ENCODE data around the gene MAPK8.

DNA sequence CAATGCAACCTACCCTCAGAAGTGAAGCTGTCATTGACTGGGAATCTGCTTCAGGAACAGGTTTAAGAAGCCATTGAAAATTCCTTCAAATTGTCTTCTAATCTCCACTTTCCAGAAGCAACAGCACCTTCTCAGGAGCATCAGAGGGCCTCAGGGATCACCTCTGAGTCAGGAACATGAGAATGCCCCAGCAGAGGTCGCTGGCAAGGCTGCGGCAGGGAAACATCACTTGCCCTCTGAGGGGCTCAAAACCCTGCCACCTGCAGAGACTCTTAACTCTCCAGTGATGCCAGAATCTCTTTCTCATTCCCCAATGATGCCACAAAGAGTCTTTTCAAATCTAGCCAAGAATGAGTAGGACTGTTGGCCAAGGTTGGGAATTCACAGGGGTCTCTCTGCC lies 5.9 kb upstream of the MAPK8 start:
- TF ChIP-seq, protein P1, sequence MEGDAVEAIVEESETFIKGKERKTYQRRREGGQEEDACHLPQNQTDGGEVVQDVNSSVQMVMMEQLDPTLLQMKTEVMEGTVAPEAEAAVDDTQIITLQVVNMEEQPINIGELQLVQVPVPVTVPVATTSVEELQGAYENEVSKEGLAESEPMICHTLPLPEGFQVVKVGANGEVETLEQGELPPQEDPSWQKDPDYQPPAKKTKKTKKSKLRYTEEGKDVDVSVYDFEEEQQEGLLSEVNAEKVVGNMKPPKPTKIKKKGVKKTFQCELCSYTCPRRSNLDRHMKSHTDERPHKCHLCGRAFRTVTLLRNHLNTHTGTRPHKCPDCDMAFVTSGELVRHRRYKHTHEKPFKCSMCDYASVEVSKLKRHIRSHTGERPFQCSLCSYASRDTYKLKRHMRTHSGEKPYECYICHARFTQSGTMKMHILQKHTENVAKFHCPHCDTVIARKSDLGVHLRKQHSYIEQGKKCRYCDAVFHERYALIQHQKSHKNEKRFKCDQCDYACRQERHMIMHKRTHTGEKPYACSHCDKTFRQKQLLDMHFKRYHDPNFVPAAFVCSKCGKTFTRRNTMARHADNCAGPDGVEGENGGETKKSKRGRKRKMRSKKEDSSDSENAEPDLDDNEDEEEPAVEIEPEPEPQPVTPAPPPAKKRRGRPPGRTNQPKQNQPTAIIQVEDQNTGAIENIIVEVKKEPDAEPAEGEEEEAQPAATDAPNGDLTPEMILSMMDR (IDR thresholded peaks at IDR 0.05): no peak
- no peak for TF ChIP-seq POLR2A (IDR thresholded peaks at IDR 0.05)
